OCI-LY3 (cell line): ENCODE measurements around the gene JOSD1.

ENCODE experiments used
- CTCF ChIP-seq: fragments of 200-600, 300-600 bp; sonication (generic); IDR thresholded peaks from 2 replicates; pipeline ENCODE4 v1.5.1; 2014; ENCODE audit warnings: antibody characterized with exemption, low read length, low read depth
- EZH2phosphoT487 ChIP-seq: fragments of 200-600 bp; shearing (Covaris generic); IDR thresholded peaks from 2 replicates; pipeline ENCODE4 v1.6.1; 2018; ENCODE audit warnings: antibody characterized with exemption, mixed run types, low read depth

GRCh38 chr22:38712486-38713207 lies 11.9 kb upstream of the JOSD1 start:
- TF ChIP-seq CTCF (no peak), EZH2phosphoT487 (no peak)
